GM12878 (cell line): ENCODE data around the gene ABCA9. TPM values are rescaled to one million over a fixed set of nuclear protein-coding genes. Genes with fewer than 3 reads are reported as not detected.

ENCODE experiments used
- ATAC-seq: fragments of 200-7000 bp; cut with Tn5 transposase; 3 replicates; pipeline ENCODE4 v1.9.1; 2020; ENCODE audit warnings: mild to moderate bottlenecking, moderate library complexity
- BruUV-seq: library from RNA; stranded (reverse); fragments of 400-500 nt; replicated peaks from 2 replicates; lab custom pipeline; 2021; lab: Mats Ljungman, UMichigan
- CTCF ChIA-PET: fragments of 300-600 bp; sonication (Branson Sonifier 250); formaldehyde crosslinking; extraction: SDS; loops from one replicate; lab custom pipeline; 2021; ENCODE audit warnings: inconsistent platforms; lab: Yijun Ruan, JAX
- POLR2A ChIA-PET: fragments of 350-600 bp; formaldehyde crosslinking; extraction: SDS; loops from one replicate; lab custom pipeline; 2021; ENCODE audit warnings: inconsistent platforms; lab: Charles Lee
- RAD21 ChIA-PET: fragments of 300-600 bp; sonication (Branson Sonifier 250); formaldehyde crosslinking; loops from one replicate; lab custom pipeline; 2023; ENCODE audit warnings: antibody characterized with exemption; ENCODE audit not compliant: unreplicated experiment; lab: Charles Lee
- SMC1A ChIA-PET: fragments of 300-600 bp; sonication (Branson Sonifier 250); formaldehyde crosslinking; loops from one replicate; lab custom pipeline; 2023; ENCODE audit not compliant: unreplicated experiment, uncharacterized antibody; lab: Charles Lee
- DNase-seq: peaks from one replicate; pipeline ENCODE4 v3.0.0-alpha.2; 2011; ENCODE audit warnings: low read depth, low spot score
- FAIRE-seq: peaks from 3 replicates; lab custom pipeline; 2011; peaks lifted over from hg19 to GRCh38; lab: Jason Lieb, UNC
- H2AFZ ChIP-seq: 2 replicates; pipeline ENCODE4 v1.6.0; 2011; ENCODE audit warnings: low read depth, low read length, control low read depth; ENCODE audit not compliant: control insufficient read depth
- H3K27ac ChIP-seq: 2 replicates; pipeline ENCODE4 v1.5.1; 2011; ENCODE audit warnings: control low read depth; ENCODE audit not compliant: control insufficient read depth, insufficient read depth
- H3K27me3 ChIP-seq, 2 experiments: replicated peaks in 1 of 2; 2 replicates each; pipeline versions ENCODE4 v1.6.0 to v1.6.1; 2011; ENCODE audit warnings: low read length in 1 of 2; ENCODE audit not compliant: control insufficient read depth in 2 of 2, insufficient read depth in 2 of 2
- H3K36me3 ChIP-seq, 2 experiments: 2 replicates each; pipeline ENCODE4 v1.5.1; 2011; ENCODE audit warnings: low read length in 1 of 2; ENCODE audit not compliant: control insufficient read depth in 2 of 2, insufficient read depth in 2 of 2
- H3K4me1 ChIP-seq: 2 replicates; pipeline ENCODE4 v1.6.1; 2011; ENCODE audit warnings: mild to moderate bottlenecking, low read length, moderate library complexity, mixed read lengths; ENCODE audit not compliant: control insufficient read depth, insufficient read depth
- H3K4me2 ChIP-seq: 2 replicates; pipeline ENCODE4 v1.6.0; 2011; ENCODE audit warnings: control low read depth; ENCODE audit not compliant: control insufficient read depth, insufficient read depth
- H3K4me3 ChIP-seq: fragments of 200-600 bp; sonication (generic); 2 replicates; pipeline ENCODE4 v1.5.1; 2016
- H3K79me2 ChIP-seq: 2 replicates; pipeline ENCODE4 v1.6.0; 2011; ENCODE audit warnings: low read length; ENCODE audit not compliant: control insufficient read depth, insufficient read depth
- H3K9ac ChIP-seq: 2 replicates; pipeline ENCODE4 v1.8.0; 2011; ENCODE audit warnings: low read length, control low read depth, mixed read lengths; ENCODE audit not compliant: control insufficient read depth, insufficient read depth
- H3K9me3 ChIP-seq: replicated peaks from 3 replicates; pipeline ENCODE4 v1.5.1; 2011; ENCODE audit warnings: mild to moderate bottlenecking, low read length; ENCODE audit not compliant: control insufficient read depth, insufficient read depth
- H4K20me1 ChIP-seq: 2 replicates; pipeline ENCODE4 v1.6.0; 2011; ENCODE audit not compliant: control insufficient read depth, insufficient read depth
- BMI1 ChIP-seq: fragments of 450-650 bp; IDR thresholded peaks from 2 replicates; pipeline ENCODE4 v1.6.1; 2016; ENCODE audit warnings: mild to moderate bottlenecking, moderate library complexity, borderline replicate concordance
- CBFB ChIP-seq: IDR thresholded peaks from 2 replicates; pipeline ENCODE4 v1.6.1; 2016; ENCODE audit warnings: antibody characterized with exemption, low read depth
- CEBPB ChIP-seq, 2 experiments: fragments of 150-350 bp in 1 of 2; IDR thresholded peaks; 2 replicates each; pipeline ENCODE4 v1.6.1; 2012 to 2014; ENCODE audit warnings: low read depth in 2 of 2, low read length in 2 of 2, borderline replicate concordance in 1 of 2, inconsistent platforms in 1 of 2
- HDAC6 ChIP-seq: fragments of 200-600 bp; sonication (generic); IDR thresholded peaks from one replicate; pipeline ENCODE4 v1.8.0; 2017; ENCODE audit warnings: antibody characterized with exemption; ENCODE audit not compliant: unreplicated experiment
- IKZF1 ChIP-seq: fragments of 450-650 bp; conservative IDR thresholded peaks from 2 replicates; pipeline ENCODE4 v1.6.1; 2017; ENCODE audit warnings: antibody characterized with exemption, mild to moderate bottlenecking
- IKZF2 ChIP-seq, 2 experiments: fragments of 450-650 bp; IDR thresholded peaks; 2 replicates each; pipeline ENCODE4 v1.6.1; 2017; ENCODE audit warnings: mild to moderate bottlenecking in 2 of 2, moderate library complexity in 2 of 2
- IRF4 ChIP-seq: IDR thresholded peaks from 2 replicates; pipeline ENCODE4 v1.6.1; 2011; ENCODE audit warnings: low read depth, low read length
- MEF2A ChIP-seq: IDR thresholded peaks from 2 replicates; pipeline ENCODE4 v1.6.1; 2011; ENCODE audit warnings: low read depth, mild to moderate bottlenecking, low read length, moderate library complexity; ENCODE audit not compliant: insufficient read depth
- MXI1 ChIP-seq: fragments of 150-350 bp; IDR thresholded peaks from 2 replicates; pipeline ENCODE4 v1.6.1; 2011; ENCODE audit warnings: low read depth, mild to moderate bottlenecking, inconsistent platforms, low read length, improper control_type of control experiment
- MYC ChIP-seq: IDR thresholded peaks from 2 replicates; pipeline ENCODE4 v1.6.1; 2011; ENCODE audit warnings: mild to moderate bottlenecking, low read length, moderate library complexity, inconsistent platforms; ENCODE audit not compliant: insufficient read depth, insufficient replicate concordance, insufficient read length, severe bottlenecking
- PAX5 ChIP-seq: IDR thresholded peaks from 2 replicates; pipeline ENCODE4 v1.6.1; 2011; ENCODE audit warnings: low read depth, low read length, borderline replicate concordance
- POLR2AphosphoS2 ChIP-seq: IDR thresholded peaks from 2 replicates; pipeline ENCODE4 v1.6.1; 2011; ENCODE audit warnings: low read depth, mild to moderate bottlenecking, low read length, improper control_type of control experiment, moderate library complexity
- SIX5 ChIP-seq: IDR thresholded peaks from 2 replicates; pipeline ENCODE4 v1.6.1; 2011; ENCODE audit warnings: mild to moderate bottlenecking, low read depth, low read length, moderate library complexity; ENCODE audit not compliant: severe bottlenecking
- SMAD1 ChIP-seq: fragments of 450-650 bp; IDR thresholded peaks from 2 replicates; pipeline ENCODE4 v1.6.1; 2018; ENCODE audit warnings: mild to moderate bottlenecking, low read depth; ENCODE audit not compliant: partially characterized antibody
- SRF ChIP-seq, 2 experiments: IDR thresholded peaks; 2 replicates each; pipeline ENCODE4 v1.6.1; 2011; ENCODE audit warnings: low read depth in 2 of 2, low read length in 2 of 2, mild to moderate bottlenecking in 1 of 2, moderate library complexity in 1 of 2
- SUPT20H ChIP-seq: IDR thresholded peaks from 2 replicates; pipeline ENCODE4 v1.6.1; 2011; ENCODE audit warnings: low read depth, mild to moderate bottlenecking, low read length, moderate library complexity, borderline replicate concordance; ENCODE audit not compliant: control insufficient read depth
- ZNF207 ChIP-seq: fragments of 450-650 bp; IDR thresholded peaks from 2 replicates; pipeline ENCODE4 v1.6.1; 2014; ENCODE audit warnings: antibody characterized with exemption, mild to moderate bottlenecking, borderline replicate concordance
- ZSCAN29 ChIP-seq: fragments of 450-650 bp; IDR thresholded peaks from 2 replicates; pipeline ENCODE4 v1.6.1; 2017; ENCODE audit warnings: mild to moderate bottlenecking, moderate library complexity
- WGBS: methylation state at CpG from one replicate; pipeline ENCODE4 v1.1.6; 2016; ENCODE audit warnings: low lambda C conversion rate; ENCODE audit not compliant: insufficient replicate concordance, insufficient coverage; ENCODE audit errors: missing lambda C conversion rate; 5-methylcytosine and 5-hydroxymethylcytosine counted together
- in situ Hi-C: fragments of 300-500 bp; cut with MboI; formaldehyde crosslinking; loops from 9 replicates; pipeline ENCODE4 v1.14.3; 2018; ENCODE audit warnings: mixed read lengths
- intact Hi-C: fragments of 100-400 bp; cut with micrococcal nuclease; formaldehyde crosslinking; loops from one replicate; pipeline ENCODE4 v1.14.2; 2022; ENCODE audit not compliant: unreplicated experiment
- polyA plus RNA-seq, 11 experiments: library from polyadenylated mRNA; depleted of rRNA in 4 of 11; unstranded in 6 of 11; stranded (reverse) in 5 of 11; fragments of >200 nt; fragmentation: Nextera tagmentation in 4 of 11; fragmentation: Illumina TruSeq in 1 of 11; extraction: Ambion mirVana in 4 of 11; extraction: Trizol in 1 of 11; gene quantifications; 1 replicate in 1 of 11; 2 replicates in 10 of 11; pipeline versions ENCODE4 v1.2.1 to v1.2.3, GENCODE V29; 2011 to 2016; ENCODE audit warnings: inconsistent platforms in 2 of 11, missing spikeins in 2 of 11, low read depth in 1 of 11
- total RNA-seq, 4 experiments: library from RNA; depleted of rRNA in 3 of 4; stranded (reverse); fragments of >200 nt in 3 of 4; fragmentation: Illumina TruSeq in 1 of 4; extraction: Trizol in 1 of 4; gene quantifications; 2 replicates each; pipeline versions ENCODE4 v1.2.1 to v1.2.3, GENCODE V29; 2013 to 2021
- TF ChIP-seq, protein P1 (sequence below): IDR thresholded peaks from 2 replicates; pipeline ENCODE4 v1.6.1; 2011; ENCODE audit warnings: low read depth, low read length, improper control_type of control experiment, borderline replicate concordance
- TF ChIP-seq, protein P2 (sequence below): IDR thresholded peaks from 2 replicates; pipeline ENCODE4 v1.6.1; 2012; ENCODE audit warnings: mild to moderate bottlenecking, low read depth, low read length

The ABCA9 gene
- total and polyA plus RNA-seq, 10 of the 15 experiments (the other 5 are each of a cell fraction or from before 2014, with no cell fraction given) = under 0.01 to 2.9 (median 0.31) TPM

DNA sequence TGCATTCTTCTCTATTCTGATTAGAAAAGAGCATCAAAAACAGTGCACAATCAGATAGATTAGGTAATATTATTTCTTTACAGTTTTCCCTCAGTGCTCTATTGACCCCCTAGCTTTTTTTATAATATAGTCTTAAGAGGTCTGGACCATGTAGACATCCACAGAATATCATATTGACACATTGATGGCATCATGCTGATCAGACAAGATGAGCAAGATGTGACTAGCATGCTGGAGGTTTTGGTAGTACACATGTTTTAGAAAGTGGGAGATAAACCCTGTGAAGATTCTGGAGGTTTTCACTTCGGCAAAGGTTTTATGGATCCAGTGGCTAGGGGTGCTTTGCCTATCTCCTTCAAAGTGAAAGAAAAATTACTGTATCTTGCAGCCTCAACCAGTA is 102.8 kb downstream of the ABCA9 start (continued):
- TF ChIP-seq, protein P1, sequence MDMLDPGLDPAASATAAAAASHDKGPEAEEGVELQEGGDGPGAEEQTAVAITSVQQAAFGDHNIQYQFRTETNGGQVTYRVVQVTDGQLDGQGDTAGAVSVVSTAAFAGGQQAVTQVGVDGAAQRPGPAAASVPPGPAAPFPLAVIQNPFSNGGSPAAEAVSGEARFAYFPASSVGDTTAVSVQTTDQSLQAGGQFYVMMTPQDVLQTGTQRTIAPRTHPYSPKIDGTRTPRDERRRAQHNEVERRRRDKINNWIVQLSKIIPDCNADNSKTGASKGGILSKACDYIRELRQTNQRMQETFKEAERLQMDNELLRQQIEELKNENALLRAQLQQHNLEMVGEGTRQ = no peak
- TF ChIP-seq CBFB (no peak), CEBPB (IDR thresholded peaks at IDR 0.05; ENCODE audit: borderline replicate concordance in 1 of 2, low read depth in 2 of 2, low read length in 2 of 2) (no peak), ZSCAN29 (no peak)
- TF ChIP-seq, all 136 proteins: peak for 0

DNA sequence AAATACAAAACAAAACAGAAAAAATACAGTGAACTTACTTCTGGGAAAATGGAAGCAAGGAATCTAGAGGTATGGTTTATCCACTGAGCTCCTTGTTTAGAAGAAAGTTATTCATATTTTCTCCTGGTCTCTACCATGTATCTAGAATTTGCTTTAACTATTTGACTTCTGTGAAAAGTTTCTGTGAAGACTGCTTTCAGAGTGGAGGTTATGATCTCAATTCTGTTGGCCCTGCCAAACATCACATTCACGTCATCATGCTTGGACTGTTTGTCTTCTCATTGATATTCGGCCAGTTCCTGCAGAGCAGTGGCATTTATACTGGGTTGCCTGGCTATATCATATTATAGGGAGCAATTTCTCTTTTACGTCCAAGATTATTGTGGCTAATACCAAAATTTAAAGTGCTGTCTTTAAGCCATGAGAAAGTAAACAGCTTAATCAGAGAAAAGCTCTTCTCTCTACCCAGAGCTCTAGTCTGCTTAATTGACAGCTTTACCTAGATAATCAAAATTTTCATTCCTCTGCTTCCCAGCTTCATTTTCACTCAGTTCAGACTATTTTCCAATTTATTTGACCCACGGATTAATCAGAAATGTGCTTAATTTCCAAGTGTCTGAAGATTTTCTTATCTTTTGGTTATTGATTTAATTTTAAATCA is 105.4 kb downstream of the ABCA9 start, which contains the start of gene ABCA8:
ABCA8 (minus strand) TSS at position 212 of the 661 bp plus-strand sequence. CDS start 13,358 bp downstream, outside the sequence.
- Histone ChIP-seq H4K20me1 (no peaks in the 10 kb centered on the region), H2AFZ (no peak within 1 kb of the TSS), H3K27ac (no peak within 1 kb of the TSS), H3K36me3 (no peaks in the 10 kb centered on the region), H3K79me2 (no peaks in the 10 kb centered on the region), H3K9ac (no peak within 1 kb of the TSS), H3K27me3 (no peaks in the 10 kb centered on the region), H3K4me1 (no peaks in the 10 kb centered on the region), H3K4me2 (no peak within 1 kb of the TSS), H3K9me3 (no peaks in the 10 kb centered on the region; the same call in 2 of the 3 replicates), H3K4me3 (no peak within 1 kb of the TSS)
- POLR2A ChIA-PET = no interaction called here
- RAD21 ChIA-PET = no interaction called here
- CTCF ChIA-PET = no interaction called here
- no peak for DNase-seq
- in situ Hi-C loops (no loop called here), intact Hi-C loops (no loop called here)
- no peak for ATAC-seq
- no peak for FAIRE-seq
- BruUV-seq = no TSS peak
- SMC1A ChIA-PET = no interaction called here
- 17% methylated on average over 4 of the region's 4 CpGs for WGBS
- no peak for TF ChIP-seq BMI1
- TF ChIP-seq MEF2A = no peak
- TF ChIP-seq IKZF2 (IDR thresholded peaks at IDR 0.05) = no peak
- no peak for TF ChIP-seq SRF (IDR thresholded peaks at IDR 0.05; ENCODE audit: low read depth in 2 of 2, low read length in 2 of 2)
- no peak for TF ChIP-seq POLR2AphosphoS2
- TF ChIP-seq IRF4 = no peak
- TF ChIP-seq, protein P2, sequence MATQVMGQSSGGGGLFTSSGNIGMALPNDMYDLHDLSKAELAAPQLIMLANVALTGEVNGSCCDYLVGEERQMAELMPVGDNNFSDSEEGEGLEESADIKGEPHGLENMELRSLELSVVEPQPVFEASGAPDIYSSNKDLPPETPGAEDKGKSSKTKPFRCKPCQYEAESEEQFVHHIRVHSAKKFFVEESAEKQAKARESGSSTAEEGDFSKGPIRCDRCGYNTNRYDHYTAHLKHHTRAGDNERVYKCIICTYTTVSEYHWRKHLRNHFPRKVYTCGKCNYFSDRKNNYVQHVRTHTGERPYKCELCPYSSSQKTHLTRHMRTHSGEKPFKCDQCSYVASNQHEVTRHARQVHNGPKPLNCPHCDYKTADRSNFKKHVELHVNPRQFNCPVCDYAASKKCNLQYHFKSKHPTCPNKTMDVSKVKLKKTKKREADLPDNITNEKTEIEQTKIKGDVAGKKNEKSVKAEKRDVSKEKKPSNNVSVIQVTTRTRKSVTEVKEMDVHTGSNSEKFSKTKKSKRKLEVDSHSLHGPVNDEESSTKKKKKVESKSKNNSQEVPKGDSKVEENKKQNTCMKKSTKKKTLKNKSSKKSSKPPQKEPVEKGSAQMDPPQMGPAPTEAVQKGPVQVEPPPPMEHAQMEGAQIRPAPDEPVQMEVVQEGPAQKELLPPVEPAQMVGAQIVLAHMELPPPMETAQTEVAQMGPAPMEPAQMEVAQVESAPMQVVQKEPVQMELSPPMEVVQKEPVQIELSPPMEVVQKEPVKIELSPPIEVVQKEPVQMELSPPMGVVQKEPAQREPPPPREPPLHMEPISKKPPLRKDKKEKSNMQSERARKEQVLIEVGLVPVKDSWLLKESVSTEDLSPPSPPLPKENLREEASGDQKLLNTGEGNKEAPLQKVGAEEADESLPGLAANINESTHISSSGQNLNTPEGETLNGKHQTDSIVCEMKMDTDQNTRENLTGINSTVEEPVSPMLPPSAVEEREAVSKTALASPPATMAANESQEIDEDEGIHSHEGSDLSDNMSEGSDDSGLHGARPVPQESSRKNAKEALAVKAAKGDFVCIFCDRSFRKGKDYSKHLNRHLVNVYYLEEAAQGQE = no peak
- TF ChIP-seq MYC = no peak
- no peak for TF ChIP-seq HDAC6
- no peak for TF ChIP-seq SUPT20H
- no peak for TF ChIP-seq SIX5
- no peak for TF ChIP-seq SMAD1
- no peak for TF ChIP-seq PAX5
- TF ChIP-seq MXI1 = no peak
- TF ChIP-seq ZNF207 = no peak
- TF ChIP-seq IKZF1 = no peak
